H1 (cell line): Measurements from ENCODE around the gene CALM1. TPM values are rescaled to one million over a fixed set of nuclear protein-coding genes. Genes with fewer than 3 reads are reported as not detected.

Experiments used
- EP300 ChIP-seq, 2 experiments: IDR thresholded peaks; 1 replicate in 1 of 2; 2 replicates in 1 of 2; pipeline ENCODE4 v1.6.1; 2011 to 2012; ENCODE audit warnings: low read depth in 2 of 2, low read length in 2 of 2, mild to moderate bottlenecking in 2 of 2, borderline replicate concordance in 1 of 2, inconsistent platforms in 1 of 2, moderate library complexity in 1 of 2
- RAD21 ChIP-seq, 2 experiments: IDR thresholded peaks in 1 of 2; conservative IDR thresholded peaks in 1 of 2; 2 replicates each; pipeline ENCODE4 v1.6.1; 2011; ENCODE audit warnings: low read depth in 2 of 2, low read length in 2 of 2, improper control_type of control experiment in 1 of 2, inconsistent platforms in 1 of 2, mild to moderate bottlenecking in 1 of 2, moderate library complexity in 1 of 2
- YY1 ChIP-seq: IDR thresholded peaks from 2 replicates; pipeline ENCODE4 v1.6.1; 2011; ENCODE audit warnings: low read depth, mild to moderate bottlenecking, low read length
- polyA plus RNA-seq, 7 experiments: library from polyadenylated mRNA; depleted of rRNA in 3 of 7; stranded (reverse) in 5 of 7; unstranded in 2 of 7; fragments of >200 nt in 5 of 7; fragments of 200-250 nt in 2 of 7; gene quantifications; 1 replicate in 5 of 7; 2 replicates in 1 of 7; 4 replicates in 1 of 7; pipeline versions ENCODE4 v1.2.1 to v1.2.3, GENCODE V29; 2011 to 2013; ENCODE audit warnings: missing spikeins in 2 of 7, mixed read lengths in 2 of 7
- total RNA-seq: library from RNA; stranded (reverse); fragmentation: NEBNext Ultra II Directional; extraction: Animal tissue kit (Norgen Biotek cat#: 25700); gene quantifications from 2 replicates; pipeline ENCODE4 v1.2.1, GENCODE V29; 2021

CALM1 gene
- total and polyA plus RNA-seq, 2 of the 8 experiments (the other 6 are each of a cell fraction or from before 2014, with no cell fraction given) = 285 to 422 TPM

DNA sequence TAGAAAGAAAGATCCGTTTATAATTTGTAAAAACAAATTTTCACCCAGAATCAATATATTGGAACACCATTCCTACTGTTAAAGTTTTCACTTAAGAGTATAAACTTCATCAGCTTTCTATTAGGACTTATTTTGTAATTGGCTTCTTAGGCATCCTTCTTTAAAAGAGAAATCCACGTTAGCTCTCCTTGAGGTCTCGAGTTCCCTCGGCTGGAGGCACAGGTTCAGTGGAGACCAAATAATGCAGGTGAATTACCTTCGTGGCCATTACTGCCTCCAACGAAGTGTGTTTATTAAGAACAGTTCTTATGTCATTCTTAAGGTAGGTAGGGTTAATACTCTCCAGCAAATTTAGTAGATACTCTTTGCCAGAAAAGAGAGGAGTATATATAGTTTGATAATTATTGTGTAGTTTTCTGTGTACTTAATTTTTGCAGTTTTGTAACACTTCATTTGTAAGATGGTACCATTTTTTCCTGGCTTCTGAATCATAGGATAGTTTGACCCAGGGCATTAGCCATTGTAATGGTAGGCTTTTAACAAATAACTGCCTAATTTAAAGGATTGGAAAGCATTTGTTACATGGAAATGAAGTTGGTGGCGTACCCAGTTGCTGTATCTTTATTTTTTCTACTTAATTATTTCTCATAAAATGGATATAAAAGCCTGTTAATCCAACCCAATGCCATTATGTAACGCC lies 2.2 kb downstream of the CALM1 start (continued):
- TF ChIP-seq EP300 (IDR thresholded peaks at IDR 0.05; ENCODE audit: borderline replicate concordance in 1 of 2, low read depth in 2 of 2, low read length in 2 of 2) (no peak), YY1 (no peak), RAD21 (IDR thresholded peaks at IDR 0.05 in 1 of 2, conservative IDR thresholded peaks at IDR 0.05 in 1 of 2; ENCODE audit: low read depth in 2 of 2, low read length in 2 of 2) (no peak)
